GM23338 (cell line): Measurements from ENCODE around the gene EYA4. TPM values are rescaled to one million over a fixed set of nuclear protein-coding genes. Genes with fewer than 3 reads are reported as not detected.

Experiments used
- ATAC-seq: fragments of 200-7000 bp; cut with Tn5 transposase; 3 replicates; pipeline ENCODE4 v1.9.1; 2020
- DNase-seq: peaks from one replicate; pipeline ENCODE4 v3.0.0-alpha.2; 2015; ENCODE audit warnings: low spot score
- H2AFZ ChIP-seq: fragments of 200-600 bp; sonication (generic); 2 replicates; pipeline ENCODE4 v1.8.0; 2016; ENCODE audit warnings: antibody characterized with exemption, mild to moderate bottlenecking, moderate library complexity
- H3F3A ChIP-seq: fragments of 200-600 bp; sonication (generic); replicated peaks from 2 replicates; pipeline ENCODE4 v1.8.0; 2017; ENCODE audit warnings: antibody characterized with exemption, mixed run types, low read depth
- H3K27ac ChIP-seq: fragments of 200-600 bp; sonication (generic); 2 replicates; pipeline ENCODE4 v1.6.1; 2016; ENCODE audit warnings: low read depth
- H3K27me3 ChIP-seq: fragments of 200-600 bp; sonication (generic); 2 replicates; pipeline ENCODE4 v1.8.0; 2016; ENCODE audit warnings: mild to moderate bottlenecking, mixed run types, moderate library complexity; ENCODE audit not compliant: insufficient read depth
- H3K36me3 ChIP-seq: fragments of 200-600 bp; sonication (generic); 2 replicates; pipeline ENCODE4 v1.8.0; 2016; ENCODE audit warnings: mild to moderate bottlenecking; ENCODE audit not compliant: insufficient read depth
- H3K4me1 ChIP-seq: fragments of 200-600 bp; sonication (generic); 2 replicates; pipeline ENCODE4 v1.8.0; 2016; ENCODE audit warnings: mild to moderate bottlenecking, moderate library complexity; ENCODE audit not compliant: insufficient read depth
- H3K4me2 ChIP-seq: fragments of 200-600 bp; sonication (generic); 2 replicates; pipeline ENCODE4 v1.7.1; 2017; ENCODE audit warnings: mixed run types
- H3K4me3 ChIP-seq: fragments of 200-600 bp; sonication (generic); 2 replicates; pipeline ENCODE4 v1.6.1; 2016; ENCODE audit warnings: mixed run types
- H3K79me2 ChIP-seq: fragments of 200-600 bp; sonication (generic); replicated peaks from 2 replicates; pipeline ENCODE4 v1.8.0; 2017; ENCODE audit warnings: mild to moderate bottlenecking; ENCODE audit not compliant: insufficient read depth
- H3K9me2 ChIP-seq: fragments of 200-600 bp; sonication (generic); 2 replicates; pipeline ENCODE4 v1.8.0; 2017; ENCODE audit not compliant: insufficient read depth
- H4K20me1 ChIP-seq: fragments of 200-600 bp; sonication (generic); replicated peaks from 2 replicates; pipeline ENCODE4 v1.8.0; 2017; ENCODE audit warnings: mild to moderate bottlenecking; ENCODE audit not compliant: insufficient read depth
- H3K27ac Mint-ChIP-seq: 2 replicates; pipeline ENCODE4 v1.8.0; 2020; ENCODE audit warnings: inconsistent platforms, mild to moderate bottlenecking, moderate library complexity, mixed read lengths
- H3K27me3 Mint-ChIP-seq: 3 replicates; pipeline ENCODE4 v1.8.0; 2022; ENCODE audit warnings: low read depth, mild to moderate bottlenecking, moderate library complexity, mixed read lengths, inconsistent platforms; ENCODE audit not compliant: insufficient read depth, poor library complexity
- H3K36me3 Mint-ChIP-seq: 3 replicates; pipeline ENCODE4 v1.8.0; 2021; ENCODE audit warnings: low read depth, mild to moderate bottlenecking, inconsistent platforms, moderate library complexity, mixed read lengths
- H3K4me1 Mint-ChIP-seq: 3 replicates; pipeline ENCODE4 v1.8.0; 2020; ENCODE audit warnings: mild to moderate bottlenecking, inconsistent platforms, mixed read lengths
- H3K4me3 Mint-ChIP-seq: 3 replicates; pipeline ENCODE4 v1.8.0; 2021; ENCODE audit warnings: moderate library complexity, mild to moderate bottlenecking, inconsistent platforms, mixed read lengths
- H3K9me3 Mint-ChIP-seq: 3 replicates; pipeline ENCODE4 v1.8.0; 2020; ENCODE audit warnings: moderate library complexity, mild to moderate bottlenecking, inconsistent platforms, mixed read lengths
- CREB1 ChIP-seq: fragments of 250-450 bp; sonication (Bioruptor Pico); IDR thresholded peaks from 2 replicates; pipeline ENCODE4 v1.5.0; 2020; ENCODE audit warnings: low read depth, mild to moderate bottlenecking, moderate library complexity
- EZH2 ChIP-seq: fragments of 200-600 bp; sonication (generic); IDR thresholded peaks from one replicate; pipeline ENCODE4 v1.8.0; 2017; ENCODE audit warnings: antibody characterized with exemption, mild to moderate bottlenecking, low read depth; ENCODE audit not compliant: unreplicated experiment
- EZH2phosphoT487 ChIP-seq: fragments of 200-600 bp; sonication (generic); IDR thresholded peaks from one replicate; pipeline ENCODE4 v1.8.1; 2018; ENCODE audit warnings: antibody characterized with exemption; ENCODE audit not compliant: unreplicated experiment
- JUNB ChIP-seq: IDR thresholded peaks from one replicate; pipeline ENCODE4 v1.6.1; 2016; ENCODE audit warnings: antibody characterized with exemption; ENCODE audit not compliant: unreplicated experiment
- NANOG ChIP-seq: IDR thresholded peaks from 2 replicates; pipeline ENCODE4 v1.6.1; 2016; ENCODE audit warnings: antibody characterized with exemption, borderline replicate concordance
- REST ChIP-seq: IDR thresholded peaks from one replicate; pipeline ENCODE4 v1.6.1; 2018; ENCODE audit warnings: antibody characterized with exemption; ENCODE audit not compliant: unreplicated experiment
- STAT1 ChIP-seq: IDR thresholded peaks from one replicate; pipeline ENCODE4 v1.6.1; 2016; ENCODE audit warnings: antibody characterized with exemption; ENCODE audit not compliant: unreplicated experiment
- ZNF114 ChIP-seq: fragments of 250-450 bp; sonication (Bioruptor Pico); IDR thresholded peaks from 2 replicates; pipeline ENCODE4 v1.5.0; 2020; ENCODE audit warnings: mild to moderate bottlenecking, moderate library complexity
- polyA plus RNA-seq: library from polyadenylated mRNA; unstranded; fragments of >200 nt; fragmentation: Nextera tagmentation; extraction: Ambion mirVana; gene quantifications from 2 replicates; pipeline ENCODE4 v1.2.1, GENCODE V29; 2016
- total RNA-seq: library from RNA; depleted of rRNA; stranded (reverse); fragments of >200 nt; shearing (Covaris generic); gene quantifications from 2 replicates; pipeline ENCODE4 v1.2.3, GENCODE V29; 2014
- TF ChIP-seq, protein P1 (sequence below): IDR thresholded peaks from 2 replicates; pipeline ENCODE4 v1.6.1; 2016; ENCODE audit warnings: antibody characterized with exemption
- TF ChIP-seq, protein P2 (sequence below), 2 experiments: fragments of 200-600 bp in 1 of 2; sonication (generic) in 1 of 2; conservative IDR thresholded peaks; 2 replicates each; pipeline versions ENCODE4 v1.5.1 to v1.6.1; 2016 to 2017; ENCODE audit warnings: antibody characterized with exemption in 2 of 2, low read depth in 2 of 2, mild to moderate bottlenecking in 2 of 2, moderate library complexity in 1 of 2

Gene EYA4
- total and polyA plus RNA-seq, 2 experiments from 2014 or later = 0.05 to 0.21 TPM

GRCh38 chr6:133408132-133408531, 167.0 kb downstream of the EYA4 start:
- no peaks in the 10 kb centered on the region for H3K36me3 Mint-ChIP-seq
- Histone ChIP-seq H3K36me3 (no peaks in the 10 kb centered on the region), H3K27ac (no peak overlapping the region), H4K20me1 (no peaks in the 10 kb centered on the region), H3K79me2 (no peaks in the 10 kb centered on the region), H3K4me3 (no peak overlapping the region), H3K27me3 (no peaks in the 10 kb centered on the region), H3F3A (no peaks in the 10 kb centered on the region), H2AFZ (no peak overlapping the region), H3K4me1 (peaks cover 17% of the 10 kb centered on the region), H3K9me2 (no peaks in the 10 kb centered on the region), H3K4me2 (no peak overlapping the region)
- no peak for ATAC-seq
- H3K4me1 Mint-ChIP-seq = peaks cover 20% of the 10 kb centered on the region
- DNase-seq = no peak
- H3K4me3 Mint-ChIP-seq = no peak overlapping the region
- TF ChIP-seq STAT1 = no peak
- TF ChIP-seq EZH2 = no peak
- no peak for TF ChIP-seq NANOG
- no peak for TF ChIP-seq CREB1 (CRISPR knock-in tag)
- no peaks in the 10 kb centered on the region for H3K9me3 Mint-ChIP-seq
- no peak overlapping the region for H3K27ac Mint-ChIP-seq
- peaks cover 4% of the 10 kb centered on the region for H3K27me3 Mint-ChIP-seq

DNA sequence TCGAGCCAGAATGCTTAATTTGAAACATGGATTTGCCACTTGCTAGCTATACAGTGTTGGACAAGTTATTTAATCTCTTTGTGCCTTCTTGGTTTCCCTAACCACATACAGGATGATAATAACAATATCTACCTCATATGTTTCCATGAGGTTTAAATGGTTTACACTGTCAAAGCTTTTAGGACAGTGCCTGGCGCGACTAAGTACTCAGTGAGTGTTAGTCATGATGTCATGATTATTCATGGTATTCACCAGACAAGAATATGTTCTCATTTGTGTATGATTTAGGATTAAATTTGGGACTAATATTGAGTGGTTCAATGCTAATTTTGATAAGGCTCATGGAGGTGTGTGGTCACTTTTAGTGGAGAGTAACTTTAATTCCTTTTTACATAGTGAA, 167.4 kb downstream of the EYA4 start:
- Mint-ChIP-seq H3K36me3 (no peaks in the 10 kb centered on the region), H3K27me3 (peaks cover 4% of the 10 kb centered on the region), H3K4me3 (no peak overlapping the region), H3K27ac (no peak overlapping the region), H3K4me1 (peaks cover 20% of the 10 kb centered on the region), H3K9me3 (no peaks in the 10 kb centered on the region)
- ATAC-seq (no peak), DNase-seq (no peak)
- Histone ChIP-seq H3K4me1 (peaks cover 17% of the 10 kb centered on the region), H3K27ac (no peak overlapping the region), H3K79me2 (no peaks in the 10 kb centered on the region), H3K36me3 (no peaks in the 10 kb centered on the region), H4K20me1 (no peaks in the 10 kb centered on the region), H3K27me3 (no peaks in the 10 kb centered on the region), H3K9me2 (no peaks in the 10 kb centered on the region), H3K4me2 (no peak overlapping the region), H3F3A (no peaks in the 10 kb centered on the region), H2AFZ (no peak overlapping the region), H3K4me3 (no peak overlapping the region)
- TF ChIP-seq JUNB = no peak
- TF ChIP-seq REST = no peak
- TF ChIP-seq EZH2 = no peak
- no peak for TF ChIP-seq CREB1 (CRISPR knock-in tag)
- TF ChIP-seq, protein P1, sequence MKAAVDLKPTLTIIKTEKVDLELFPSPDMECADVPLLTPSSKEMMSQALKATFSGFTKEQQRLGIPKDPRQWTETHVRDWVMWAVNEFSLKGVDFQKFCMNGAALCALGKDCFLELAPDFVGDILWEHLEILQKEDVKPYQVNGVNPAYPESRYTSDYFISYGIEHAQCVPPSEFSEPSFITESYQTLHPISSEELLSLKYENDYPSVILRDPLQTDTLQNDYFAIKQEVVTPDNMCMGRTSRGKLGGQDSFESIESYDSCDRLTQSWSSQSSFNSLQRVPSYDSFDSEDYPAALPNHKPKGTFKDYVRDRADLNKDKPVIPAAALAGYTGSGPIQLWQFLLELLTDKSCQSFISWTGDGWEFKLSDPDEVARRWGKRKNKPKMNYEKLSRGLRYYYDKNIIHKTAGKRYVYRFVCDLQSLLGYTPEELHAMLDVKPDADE = no peak
- TF ChIP-seq EZH2phosphoT487 = no peak
- no peak for TF ChIP-seq STAT1
- TF ChIP-seq ZNF114 (CRISPR knock-in tag) = no peak
- TF ChIP-seq, protein P2, sequence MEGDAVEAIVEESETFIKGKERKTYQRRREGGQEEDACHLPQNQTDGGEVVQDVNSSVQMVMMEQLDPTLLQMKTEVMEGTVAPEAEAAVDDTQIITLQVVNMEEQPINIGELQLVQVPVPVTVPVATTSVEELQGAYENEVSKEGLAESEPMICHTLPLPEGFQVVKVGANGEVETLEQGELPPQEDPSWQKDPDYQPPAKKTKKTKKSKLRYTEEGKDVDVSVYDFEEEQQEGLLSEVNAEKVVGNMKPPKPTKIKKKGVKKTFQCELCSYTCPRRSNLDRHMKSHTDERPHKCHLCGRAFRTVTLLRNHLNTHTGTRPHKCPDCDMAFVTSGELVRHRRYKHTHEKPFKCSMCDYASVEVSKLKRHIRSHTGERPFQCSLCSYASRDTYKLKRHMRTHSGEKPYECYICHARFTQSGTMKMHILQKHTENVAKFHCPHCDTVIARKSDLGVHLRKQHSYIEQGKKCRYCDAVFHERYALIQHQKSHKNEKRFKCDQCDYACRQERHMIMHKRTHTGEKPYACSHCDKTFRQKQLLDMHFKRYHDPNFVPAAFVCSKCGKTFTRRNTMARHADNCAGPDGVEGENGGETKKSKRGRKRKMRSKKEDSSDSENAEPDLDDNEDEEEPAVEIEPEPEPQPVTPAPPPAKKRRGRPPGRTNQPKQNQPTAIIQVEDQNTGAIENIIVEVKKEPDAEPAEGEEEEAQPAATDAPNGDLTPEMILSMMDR (conservative IDR thresholded peaks at IDR 0.05; ENCODE audit: low read depth in 2 of 2) = no peak
